HT1080 (cell line): Measurements from ENCODE around the gene RPL35A. TPM values are rescaled to one million over a fixed set of nuclear protein-coding genes. Genes with fewer than 3 reads are reported as not detected.
"Not testable (repeated sequence)": the region's sequence is repeated elsewhere in the genome, so short reads cannot be mapped to it uniquely, and the experiment has no call there.

Experiments used
- DNase-seq: peaks from one replicate; pipeline ENCODE4 v3.0.0-alpha.2; 2015; ENCODE audit warnings: low read depth
- polyA plus RNA-seq, 2 experiments: library from polyadenylated mRNA; depleted of rRNA; stranded (reverse); fragments of >200 nt; gene quantifications; 2 replicates each; pipeline ENCODE4 v1.2.3, GENCODE V29; 2015
- total RNA-seq: library from RNA; depleted of rRNA; stranded (reverse); fragments of >200 nt; shearing (Covaris generic); gene quantifications from 2 replicates; pipeline ENCODE4 v1.2.3, GENCODE V29; 2014; rRNA removed

Gene RPL35A
- 1,111 and 1,615 TPM in 2 replicates for total RNA-seq
- polyA plus RNA-seq (2015; cell fraction: cytosol; rRNA removed): 1,847 and 2,021 TPM in 2 replicates
- polyA plus RNA-seq (2015; cell fraction: nucleus; rRNA removed): 593 and 639 TPM in 2 replicates

DNA sequence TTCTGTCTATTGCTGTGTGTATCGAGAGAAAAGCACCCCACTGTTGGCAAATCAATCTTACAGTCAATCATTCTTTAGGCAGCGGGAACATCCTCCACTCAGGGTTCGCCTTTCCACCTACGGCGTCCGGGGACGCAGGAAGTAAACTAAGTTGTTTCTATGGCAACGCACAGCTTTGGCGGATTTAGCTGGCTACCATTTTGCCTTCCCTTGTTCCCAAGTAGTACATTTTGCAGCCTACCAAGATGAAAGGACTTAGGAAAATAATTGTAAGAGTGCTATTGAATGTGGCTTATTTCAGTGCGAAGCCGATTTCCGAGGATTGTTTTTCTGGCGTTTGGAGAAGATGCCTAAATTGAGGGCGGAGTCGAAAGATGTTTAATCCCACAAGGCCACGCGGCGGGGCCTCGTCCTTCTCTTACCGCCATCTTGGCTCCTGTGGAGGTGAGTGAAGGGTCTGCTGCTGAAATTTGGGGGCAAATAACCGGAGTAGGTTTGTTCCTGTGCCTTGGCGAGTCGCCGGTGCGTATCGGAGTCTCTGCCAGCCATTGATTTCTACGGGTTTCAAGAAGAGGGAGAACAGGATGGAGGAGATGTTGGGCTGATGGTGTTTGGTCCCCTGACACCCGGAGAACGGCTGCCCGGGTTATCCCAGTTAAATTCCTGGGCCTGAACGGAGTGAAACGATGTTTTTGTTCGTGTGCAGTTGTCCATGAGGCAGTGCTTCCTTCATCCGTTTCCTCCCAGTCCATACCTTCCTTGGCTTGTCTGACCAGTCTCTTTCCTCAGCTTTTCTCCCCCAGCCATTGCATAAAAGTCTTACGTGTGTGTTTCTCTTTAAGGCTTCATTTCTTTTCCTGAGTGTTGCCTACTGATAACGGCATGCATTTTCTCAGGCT lies at the start of gene RPL35A:
Gene RPL35A (plus strand): TSS at position 413 of the 899 bp plus-strand sequence. CDS start 778 bp downstream, outside the sequence.
- peak; percentile 96 for DNase-seq

DNA sequence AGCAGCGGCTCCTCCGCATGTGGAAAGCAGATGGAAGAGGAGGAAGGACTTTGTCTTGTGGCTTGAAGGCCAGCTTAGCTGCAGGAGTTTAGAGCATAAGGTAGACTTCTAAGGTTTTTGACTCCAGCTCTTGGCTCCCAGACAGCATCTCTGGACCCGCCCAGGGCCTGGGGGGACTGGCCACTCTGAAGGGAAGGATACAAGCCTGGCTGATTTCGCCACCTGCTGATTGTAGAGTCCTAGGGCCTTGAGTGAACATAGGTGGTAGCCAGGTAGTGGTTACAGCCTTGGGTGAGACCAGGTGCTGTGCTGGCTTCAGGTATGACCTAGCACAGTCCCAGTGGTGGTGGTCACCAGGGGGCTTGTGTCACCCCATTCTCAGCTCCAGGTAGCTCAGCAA lies 48.4 kb upstream of the RPL35A start:
- DNase-seq: no peak

DNA sequence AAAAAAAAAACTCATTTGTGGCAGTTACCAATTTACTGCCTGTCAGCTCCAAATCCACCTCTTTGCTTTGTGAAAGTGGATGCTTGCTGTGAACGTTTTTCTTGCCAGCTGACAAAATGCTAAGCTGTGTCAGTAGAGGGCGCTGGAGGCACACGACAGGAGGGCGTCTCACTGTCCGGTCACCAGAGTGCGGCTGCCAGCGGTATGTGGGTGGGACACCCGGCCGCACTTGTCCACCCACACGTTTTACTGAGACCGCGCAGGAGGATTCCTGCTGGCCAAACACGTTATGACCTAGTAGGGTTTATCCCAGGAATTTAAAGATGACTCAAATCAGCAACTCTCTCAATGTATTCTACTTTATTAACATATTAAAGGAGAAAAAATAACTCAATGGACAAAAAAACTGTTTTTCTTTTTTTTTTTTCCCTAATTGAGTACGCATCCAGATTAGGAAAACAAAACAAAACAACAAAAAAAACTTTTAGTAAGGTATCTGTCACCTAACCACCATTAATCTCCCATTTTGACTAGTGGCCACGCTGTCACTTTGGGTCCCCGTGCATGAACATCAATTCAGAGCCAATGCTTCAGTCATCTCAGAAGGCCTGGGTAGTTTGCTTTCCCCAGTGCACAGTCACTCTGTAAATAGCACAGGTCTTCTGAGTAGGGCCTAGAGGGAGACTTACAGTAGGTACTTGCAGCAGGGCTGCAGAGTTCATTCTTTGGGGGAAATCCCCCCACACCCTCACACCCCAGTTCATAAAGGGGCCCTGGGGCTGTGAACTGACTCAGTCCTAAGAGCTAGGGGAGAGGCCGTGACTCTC lies 43.8 kb upstream of the RPL35A start:
- peak; percentile 90 for DNase-seq

- no peak for DNase-seq
These were observed 43.2 kb upstream of the RPL35A start for GRCh38 chr3:197906850-197907187.

DNA sequence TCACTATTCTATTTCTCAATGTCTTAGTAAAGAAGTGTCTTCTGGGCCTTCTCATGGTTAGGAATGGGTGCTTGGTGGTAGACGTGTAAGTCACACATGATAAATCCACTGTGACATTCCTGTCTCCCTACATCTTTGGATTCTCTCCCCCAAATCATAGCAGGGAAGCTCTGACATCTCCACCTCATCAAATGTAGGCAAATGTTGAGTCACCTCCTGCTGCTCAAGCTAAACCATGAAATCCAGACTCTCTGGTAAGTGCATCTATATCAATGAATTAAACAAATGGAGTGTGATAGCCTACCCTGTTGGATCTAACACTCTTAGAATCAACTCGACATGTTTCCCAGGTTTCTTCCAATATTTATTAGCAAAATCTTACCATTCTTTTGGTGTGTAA lies 42.8 kb upstream of the RPL35A start:
- DNase-seq: peak; percentile 17

DNA sequence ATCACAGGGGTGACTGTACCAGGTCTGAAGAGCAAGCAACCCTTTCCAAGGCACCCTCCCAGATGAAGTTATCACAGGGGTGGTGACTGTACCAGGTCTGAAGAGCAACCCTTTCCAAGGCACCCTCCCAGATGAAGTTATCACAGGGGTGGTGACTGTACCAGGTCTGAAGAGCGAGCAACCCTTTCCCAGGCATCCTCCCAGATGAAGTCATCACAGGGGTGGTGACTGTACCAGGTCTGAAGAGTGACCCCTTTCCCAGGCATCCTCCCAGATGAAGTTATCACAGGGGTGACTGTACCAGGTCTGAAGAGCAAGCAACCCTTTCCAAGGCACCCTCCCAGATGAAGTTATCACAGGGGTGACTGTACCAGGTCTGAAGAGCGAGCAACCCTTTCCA lies 41.4 kb upstream of the RPL35A start:
- peak; percentile 78 for DNase-seq

DNA sequence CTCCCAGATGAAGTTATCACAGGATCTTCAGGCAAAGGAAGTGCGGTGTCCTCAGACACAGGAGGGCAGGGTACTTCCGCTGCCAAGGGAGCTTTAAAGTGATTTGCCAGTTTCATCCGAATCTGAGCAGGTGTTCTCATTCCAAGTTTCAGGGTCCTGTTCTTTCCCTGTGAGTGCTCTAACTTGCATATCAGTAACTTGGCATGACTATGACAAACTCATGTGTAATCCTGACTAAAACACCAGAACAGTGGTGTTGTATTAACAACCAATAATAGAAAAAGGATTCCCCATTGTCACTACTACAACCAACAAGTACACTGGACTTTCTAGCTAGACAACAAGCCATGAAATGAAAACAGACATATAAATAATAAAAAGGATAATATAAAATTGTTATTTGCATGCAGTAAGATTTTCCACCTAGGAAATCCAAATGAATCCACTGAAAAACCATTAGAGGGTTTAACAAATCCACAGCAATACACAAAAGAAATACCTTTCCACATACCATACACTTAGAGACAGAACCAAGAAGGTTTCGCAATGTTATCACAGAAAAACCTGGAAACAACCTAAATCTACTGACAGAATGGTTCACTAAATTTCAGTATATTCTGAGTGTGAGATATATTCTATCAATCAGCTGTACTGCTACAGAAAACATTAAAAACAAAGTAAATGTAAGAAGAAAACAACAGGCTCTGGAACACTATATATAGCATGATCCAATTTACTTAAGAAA lies 40.9 kb upstream of the RPL35A start:
- DNase-seq: no peak

DNA sequence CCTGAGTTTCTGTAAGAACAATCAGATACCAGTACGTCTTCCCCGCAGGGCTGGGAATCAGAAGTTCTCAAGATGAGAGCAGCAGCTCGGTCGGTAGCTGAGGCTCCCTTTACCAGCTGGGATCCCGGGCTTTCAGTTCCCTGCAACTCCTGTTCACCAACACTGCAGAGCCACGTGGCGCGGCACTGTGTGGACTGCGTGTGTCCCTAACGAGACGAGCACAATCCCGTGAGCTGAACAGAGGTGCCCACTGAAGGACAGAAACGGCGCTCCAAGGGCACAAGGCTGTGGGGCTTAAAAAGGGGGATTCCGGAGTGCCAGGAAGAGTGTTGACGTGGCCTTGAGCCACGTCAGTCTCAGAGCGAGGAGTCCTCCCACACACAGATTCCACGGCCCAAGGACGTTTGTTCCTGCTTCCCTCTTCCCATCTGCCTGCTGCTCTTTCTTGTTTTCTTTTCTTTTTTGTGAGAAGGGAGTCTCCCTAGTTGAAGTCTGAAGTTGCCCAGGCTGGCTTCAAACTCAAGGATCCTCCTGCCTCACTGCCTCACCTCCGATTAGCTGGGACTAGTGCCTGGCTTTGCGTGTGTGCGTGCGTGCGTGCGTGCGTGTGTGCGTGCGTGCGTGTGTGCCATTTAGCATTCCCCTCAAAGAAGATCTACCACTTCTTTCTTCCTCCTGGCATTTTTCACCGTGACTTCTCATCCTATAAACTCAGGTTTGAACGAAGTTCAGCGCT lies 37.1 kb upstream of the RPL35A start:
- no peak for DNase-seq

DNA sequence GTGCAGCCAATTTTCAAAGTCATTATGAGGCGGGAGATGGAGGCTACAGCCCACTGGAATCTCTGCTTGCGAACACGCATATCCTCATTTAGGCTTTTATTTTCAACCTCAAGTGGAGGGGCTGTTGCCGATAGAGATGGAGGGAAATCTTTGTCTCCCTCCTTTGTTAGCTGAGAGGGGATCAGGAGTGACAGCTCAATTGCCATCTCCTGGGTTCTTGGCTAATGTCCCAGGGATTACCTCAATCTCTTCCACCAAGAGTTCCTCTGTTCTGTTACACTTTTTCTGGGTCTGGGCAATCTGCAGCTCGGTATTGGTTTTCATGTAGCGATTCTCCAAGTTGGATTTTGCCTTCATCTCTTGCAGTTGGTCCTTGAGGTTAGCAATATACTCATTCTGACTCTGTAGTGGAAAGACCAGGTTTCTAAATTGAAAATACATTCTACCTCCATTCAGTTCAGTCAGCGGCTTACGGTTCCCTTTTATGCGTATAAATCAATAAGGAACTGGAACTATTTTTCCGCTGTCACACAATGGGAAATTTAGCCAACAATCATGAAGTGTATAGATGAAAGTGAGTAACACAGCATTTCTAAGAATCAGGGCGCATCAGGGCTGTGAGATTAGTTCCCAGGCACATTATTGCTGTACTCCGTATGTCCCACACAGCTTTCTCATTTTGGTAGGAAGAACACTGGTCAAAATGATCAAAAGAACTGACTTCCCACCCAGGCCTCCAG lies 36.2 kb upstream of the RPL35A start:
- DNase-seq: no peak

- DNase-seq: not testable (repeated sequence)
These were observed 28.3 kb upstream of the RPL35A start for GRCh38 chr3:197921429-197922275.

GRCh38 chr3:197926418-197926817 lies 23.6 kb upstream of the RPL35A start:
- no peak for DNase-seq

GRCh38 chr3:197927578-197927977 lies 22.4 kb upstream of the RPL35A start:
- DNase-seq: not testable (repeated sequence)

DNA sequence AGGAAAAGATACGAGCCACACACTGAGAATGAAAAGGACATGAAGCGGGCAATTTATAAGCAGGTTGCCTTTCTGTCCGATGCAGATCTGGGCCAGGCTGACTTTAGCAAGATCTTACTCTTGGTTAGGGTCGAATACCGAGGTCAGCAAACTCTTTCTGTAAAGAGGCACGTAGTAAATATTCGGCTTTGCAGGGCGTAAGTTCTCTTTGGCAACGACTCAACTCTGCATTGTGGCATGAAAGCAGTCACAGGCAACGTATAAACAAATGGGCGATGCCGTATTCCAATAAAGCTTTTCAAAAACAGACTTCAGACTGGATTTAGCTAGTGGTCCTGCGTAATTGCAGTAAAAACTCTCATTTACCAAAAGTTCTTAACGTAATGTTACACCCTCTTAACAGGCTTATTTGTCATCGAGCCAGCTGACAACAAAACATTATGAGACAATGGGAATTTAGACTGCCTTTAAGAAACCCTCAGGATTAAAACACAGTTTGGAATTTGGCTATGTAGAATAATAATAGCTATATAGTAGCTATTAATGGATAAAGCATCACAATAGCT lies 13.1 kb upstream of the RPL35A start:
- DNase-seq: no peak

GRCh38 chr3:197940745-197941384 lies 9.1 kb upstream of the RPL35A start:
- no peak for DNase-seq

DNA sequence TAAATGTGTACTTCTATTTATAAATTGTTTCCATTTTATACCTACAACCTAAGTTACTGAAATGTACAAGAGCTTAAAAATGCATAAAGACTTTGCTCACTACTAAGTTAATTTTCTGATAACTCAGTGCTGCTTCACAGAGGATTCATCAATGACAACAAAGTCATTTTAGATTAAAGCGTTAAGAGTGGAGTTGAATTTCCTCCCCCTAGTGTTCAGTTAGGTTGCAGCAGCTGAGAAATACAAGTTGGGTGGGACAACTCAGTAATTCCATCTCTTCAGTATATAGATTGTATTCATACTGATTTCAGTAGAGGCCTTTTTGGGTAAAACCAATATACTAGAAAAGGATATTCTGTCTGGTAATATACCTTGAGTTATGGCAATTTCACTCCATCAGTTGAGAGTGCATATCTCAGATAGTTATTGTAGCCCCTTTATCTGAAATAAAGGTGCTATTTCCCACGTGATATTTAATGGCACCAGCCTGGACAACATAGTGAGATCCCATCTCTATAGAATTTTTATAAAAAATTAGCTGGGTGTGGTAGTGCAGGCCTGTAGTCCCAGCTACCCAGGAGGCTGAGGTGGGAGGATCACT lies 6.9 kb upstream of the RPL35A start:
- peak; percentile 61 for DNase-seq

GRCh38 chr3:197949191-197949777 lies 706 bp upstream of the RPL35A start:
- no peak for DNase-seq

GRCh38 chr3:197950677-197951061 lies 679 bp downstream of the RPL35A start:
- no peak for DNase-seq
